Uterus (tissue), 2 donors: ENCODE results near the gene CLPX.

Source experiments
- CTCF ChIP-seq, 4 experiments: fragments of 200-600 bp in 2 of 4; fragments of 450-650 bp in 2 of 4; sonication (generic) in 2 of 4; IDR thresholded peaks; one replicate each; pipeline ENCODE4 v1.5.1; 2016 to 2019; ENCODE audit warnings: antibody characterized with exemption in 4 of 4, mild to moderate bottlenecking in 2 of 4, moderate library complexity in 1 of 4
- POLR2A ChIP-seq, 2 donors: fragments of 450-650 bp; IDR thresholded peaks; one replicate each; pipeline ENCODE4 v1.6.1; 2016; ENCODE audit warnings: antibody characterized with exemption in 2 of 2, mild to moderate bottlenecking in 1 of 2, moderate library complexity in 1 of 2

- no peak for TF ChIP-seq CTCF (IDR thresholded peaks at IDR 0.05)
- TF ChIP-seq POLR2A (IDR thresholded peaks at IDR 0.05): no peak
These were observed 26.4 kb upstream of the CLPX start for GRCh38 chr15:65211482-65211982.
